ENCODE measurements around the gene HPCAL4.

- TF ChIP-seq POLR2A (IDR thresholded peaks at IDR 0.05) (no peak), EP300 (IDR thresholded peaks at IDR 0.05) (no peak), CTCF (IDR thresholded peaks at IDR 0.05) (no peak)
Observed at GRCh38 chr1:39678889-39679288, 12.3 kb downstream of the HPCAL4 start.

All from suprapubic skin (tissue), 3 donors.